ENCODE data around the gene MS4A14.
"Not testable (repeated sequence)": the region's sequence is repeated elsewhere in the genome, so short reads cannot be mapped to it uniquely, and the experiment has no call there.

Gene MS4A14

DNA sequence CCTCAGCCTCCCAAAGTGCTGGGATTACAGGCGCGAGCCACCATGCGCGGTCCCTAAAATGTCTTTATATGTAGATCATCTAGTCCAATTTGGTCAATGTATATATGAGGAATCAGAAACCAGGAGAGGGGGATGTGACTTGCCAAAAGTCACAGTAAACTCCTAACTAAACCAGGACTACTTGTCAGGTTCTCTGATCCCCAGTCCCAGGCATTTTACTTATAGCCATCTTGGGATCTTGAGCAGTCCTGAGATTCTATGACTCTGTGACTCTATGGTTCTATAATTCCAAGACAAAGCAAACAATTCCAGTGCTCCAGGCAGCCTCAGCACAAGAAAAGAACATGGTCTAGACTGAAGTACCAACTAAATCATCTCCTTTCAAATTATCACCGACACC, 33.0 kb downstream of the MS4A14 start, which contains the start of gene MS4A5:
Gene MS4A5 (plus strand): TSS at position 301 of the 400 bp plus-strand sequence. CDS start 103 bp downstream, outside the sequence.
- Histone ChIP-seq H3K36me3 (ENCODE audit: control insufficient read depth in 5 of 5, insufficient read depth in 5 of 5, low read length in 5 of 5) (no peaks in the 10 kb centered on the region), H3K4me3 (ENCODE audit: low read depth in 1 of 5, low read length in 5 of 5) (no peak within 1 kb of the TSS), H3K4me1 (ENCODE audit: control insufficient read depth in 5 of 5, insufficient read depth in 5 of 5, low read length in 5 of 5) (no peaks in the 10 kb centered on the region), H3K9me3 (ENCODE audit: control insufficient read depth in 5 of 5, low read length in 5 of 5) (no peaks in the 10 kb centered on the region), H3K27ac (ENCODE audit: low read depth, low read length) (no peak within 1 kb of the TSS), H3K9ac (ENCODE audit: low read length in 5 of 5) (no peak within 1 kb of the TSS), H3K27me3 (ENCODE audit: control insufficient read depth in 5 of 5, insufficient read depth in 4 of 5, low read length in 5 of 5) (no peaks in the 10 kb centered on the region)

DNA sequence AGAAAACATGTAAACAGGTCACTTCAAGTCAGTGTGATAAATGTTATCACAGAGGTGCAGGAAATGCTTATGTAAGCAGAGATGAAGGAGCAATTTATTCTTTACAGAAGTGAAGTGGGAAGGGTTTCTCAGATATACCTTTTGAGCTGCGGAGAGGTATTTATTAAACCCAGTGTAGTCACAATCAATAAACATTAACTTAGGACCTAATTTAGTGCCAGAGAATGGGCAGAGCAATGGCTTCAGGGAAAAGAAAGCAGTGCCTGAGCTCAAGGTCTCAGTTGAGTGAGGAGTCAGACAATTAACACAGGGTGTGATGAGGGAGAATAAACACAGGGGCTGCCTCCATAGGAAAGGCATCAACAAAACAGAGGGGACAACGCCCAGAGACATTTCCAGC, 35.0 kb downstream of the MS4A14 start:
- Histone ChIP-seq H3K4me3 (ENCODE audit: low read depth in 1 of 5, low read length in 5 of 5) (no peak overlapping the region), H3K27ac (ENCODE audit: low read depth, low read length) (no peak overlapping the region), H3K9me3 (ENCODE audit: control insufficient read depth in 5 of 5, low read length in 5 of 5) (no peaks in the 10 kb centered on the region), H3K27me3 (ENCODE audit: control insufficient read depth in 5 of 5, insufficient read depth in 4 of 5, low read length in 5 of 5) (no peaks in the 10 kb centered on the region), H3K9ac (ENCODE audit: low read length in 5 of 5) (no peak overlapping the region), H3K4me1 (ENCODE audit: control insufficient read depth in 5 of 5, insufficient read depth in 5 of 5, low read length in 5 of 5) (no peaks in the 10 kb centered on the region), H3K36me3 (ENCODE audit: control insufficient read depth in 5 of 5, insufficient read depth in 5 of 5, low read length in 5 of 5) (no peaks in the 10 kb centered on the region)

DNA sequence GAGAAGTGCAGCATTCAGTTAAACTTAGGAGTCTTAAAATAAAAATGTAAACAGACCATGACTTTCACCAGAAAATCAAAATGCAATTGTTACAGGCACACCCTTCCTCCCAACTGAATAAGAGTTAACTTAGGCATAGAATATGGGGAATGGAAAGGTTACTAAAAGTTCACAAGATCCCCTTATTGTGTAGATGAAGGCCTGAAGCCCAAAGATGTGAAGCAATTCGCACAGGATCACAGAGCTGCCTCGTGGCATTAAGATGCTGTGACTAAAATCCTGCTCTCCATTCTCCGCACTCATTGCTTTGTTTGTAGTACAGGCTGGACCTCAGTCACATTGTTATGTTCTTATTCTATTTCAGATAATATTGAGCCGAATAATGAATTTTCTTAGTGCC, 37.1 kb downstream of the MS4A14 start:
- Histone ChIP-seq H3K27ac (ENCODE audit: low read depth, low read length) (no peak overlapping the region), H3K4me3 (ENCODE audit: low read depth in 1 of 5, low read length in 5 of 5) (no peak overlapping the region), H3K36me3 (ENCODE audit: control insufficient read depth in 5 of 5, insufficient read depth in 5 of 5, low read length in 5 of 5) (no peaks in the 10 kb centered on the region), H3K9ac (ENCODE audit: low read length in 5 of 5) (no peak overlapping the region), H3K9me3 (ENCODE audit: control insufficient read depth in 5 of 5, low read length in 5 of 5) (no peaks in the 10 kb centered on the region), H3K27me3 (ENCODE audit: control insufficient read depth in 5 of 5, insufficient read depth in 4 of 5, low read length in 5 of 5) (no peaks in the 10 kb centered on the region), H3K4me1 (ENCODE audit: control insufficient read depth in 5 of 5, insufficient read depth in 5 of 5, low read length in 5 of 5) (no peaks in the 10 kb centered on the region)

DNA sequence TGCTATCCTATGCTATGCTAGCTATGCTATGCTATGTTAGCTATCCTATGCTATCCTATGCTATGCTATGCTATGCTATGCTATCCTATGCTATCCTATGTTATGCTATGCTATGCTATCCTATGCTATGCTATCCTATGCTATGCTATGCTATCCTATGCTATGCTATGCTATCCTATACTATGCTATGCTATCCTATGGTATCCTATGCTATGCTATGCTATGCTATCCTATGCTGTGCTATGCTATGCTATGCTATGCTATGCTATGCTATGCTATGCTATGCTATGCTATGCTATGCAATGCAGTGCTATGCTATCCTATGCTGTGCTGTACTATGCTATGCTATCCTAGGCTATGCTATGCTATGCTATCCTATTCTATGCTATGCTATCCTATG, 50.8 kb downstream of the MS4A14 start:
- no peaks in the 10 kb centered on the region for H3K36me3 ChIP-seq (ENCODE audit: control insufficient read depth in 5 of 5, insufficient read depth in 5 of 5, low read length in 5 of 5)
- H3K4me1 ChIP-seq (ENCODE audit: control insufficient read depth in 5 of 5, insufficient read depth in 5 of 5, low read length in 5 of 5): peaks cover 0 to 5% (median 0%) of the 10 kb centered on the region in 5 donors
- H3K9me3 ChIP-seq (ENCODE audit: control insufficient read depth in 5 of 5, low read length in 5 of 5): no peaks in the 10 kb centered on the region
- no peak overlapping the region for H3K27ac ChIP-seq (ENCODE audit: low read depth, low read length)
- no peak overlapping the region for H3K9ac ChIP-seq (ENCODE audit: low read length in 5 of 5)
- H3K4me3 ChIP-seq (ENCODE audit: low read depth in 1 of 5, low read length in 5 of 5): peak overlapping the region in 1 of 5 donors; percentile 2
- H3K27me3 ChIP-seq (ENCODE audit: control insufficient read depth in 5 of 5, insufficient read depth in 4 of 5, low read length in 5 of 5): no peaks in the 10 kb centered on the region

DNA sequence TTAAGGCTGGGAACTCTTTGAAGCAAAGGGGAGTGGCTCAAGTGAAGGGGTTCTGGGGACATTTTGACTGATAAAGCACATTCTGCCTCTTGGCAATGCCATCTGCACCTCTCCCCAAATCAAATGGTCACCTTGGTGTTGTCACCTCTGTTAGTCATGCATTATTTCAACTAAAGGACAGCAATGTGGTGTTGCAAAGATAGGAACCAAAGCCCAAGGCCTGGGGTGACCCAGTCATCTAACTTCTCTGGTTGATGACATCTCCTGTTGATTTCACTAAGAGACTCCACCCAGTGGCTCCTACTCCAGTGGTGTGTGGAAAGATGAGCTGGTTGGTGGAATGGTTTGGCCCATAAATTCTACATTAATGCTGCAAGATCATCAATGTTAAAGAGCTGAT, 51.6 kb downstream of the MS4A14 start:
- H3K27me3 ChIP-seq (ENCODE audit: control insufficient read depth in 5 of 5, insufficient read depth in 4 of 5, low read length in 5 of 5): no peaks in the 10 kb centered on the region
- no peaks in the 10 kb centered on the region for H3K36me3 ChIP-seq (ENCODE audit: control insufficient read depth in 5 of 5, insufficient read depth in 5 of 5, low read length in 5 of 5)
- no peak overlapping the region for H3K27ac ChIP-seq (ENCODE audit: low read depth, low read length)
- H3K9ac ChIP-seq (ENCODE audit: low read length in 5 of 5): no peak overlapping the region
- H3K4me3 ChIP-seq (ENCODE audit: low read depth in 1 of 5, low read length in 5 of 5): no peak overlapping the region
- no peaks in the 10 kb centered on the region for H3K9me3 ChIP-seq (ENCODE audit: control insufficient read depth in 5 of 5, low read length in 5 of 5)
- peaks cover 0 to 5% (median 0%) of the 10 kb centered on the region in 5 donors for H3K4me1 ChIP-seq (ENCODE audit: control insufficient read depth in 5 of 5, insufficient read depth in 5 of 5, low read length in 5 of 5)

DNA sequence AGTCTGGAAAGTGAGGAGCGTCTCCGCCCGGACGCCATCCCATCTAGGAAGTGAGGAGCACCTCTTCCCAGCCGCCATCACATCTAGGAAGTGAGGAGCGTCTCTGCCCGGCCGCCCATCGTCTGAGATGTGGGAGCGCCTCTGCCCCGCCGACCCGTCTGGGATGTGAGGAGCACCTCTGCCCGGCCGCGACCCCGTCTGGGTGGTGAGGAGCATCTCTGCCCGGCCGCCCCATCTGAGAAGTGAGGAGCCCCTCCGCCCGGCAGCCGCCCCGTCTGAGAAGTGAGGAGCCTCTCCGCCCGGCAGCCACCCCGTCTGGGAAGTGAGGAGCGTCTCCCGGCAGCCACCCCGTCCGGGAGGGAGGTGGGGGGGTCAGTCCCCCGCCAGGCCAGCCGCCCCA, 54.9 kb downstream of the MS4A14 start:
- not testable (repeated sequence) for H3K27ac ChIP-seq (ENCODE audit: low read depth, low read length); H3K36me3 ChIP-seq (ENCODE audit: control insufficient read depth in 5 of 5, insufficient read depth in 5 of 5, low read length in 5 of 5); H3K27me3 ChIP-seq (ENCODE audit: control insufficient read depth in 5 of 5, insufficient read depth in 4 of 5, low read length in 5 of 5); H3K4me1 ChIP-seq (ENCODE audit: control insufficient read depth in 5 of 5, insufficient read depth in 5 of 5, low read length in 5 of 5); H3K9me3 ChIP-seq (ENCODE audit: control insufficient read depth in 5 of 5, low read length in 5 of 5); H3K4me3 ChIP-seq (ENCODE audit: low read depth in 1 of 5, low read length in 5 of 5); H3K9ac ChIP-seq (ENCODE audit: low read length in 5 of 5)

DNA sequence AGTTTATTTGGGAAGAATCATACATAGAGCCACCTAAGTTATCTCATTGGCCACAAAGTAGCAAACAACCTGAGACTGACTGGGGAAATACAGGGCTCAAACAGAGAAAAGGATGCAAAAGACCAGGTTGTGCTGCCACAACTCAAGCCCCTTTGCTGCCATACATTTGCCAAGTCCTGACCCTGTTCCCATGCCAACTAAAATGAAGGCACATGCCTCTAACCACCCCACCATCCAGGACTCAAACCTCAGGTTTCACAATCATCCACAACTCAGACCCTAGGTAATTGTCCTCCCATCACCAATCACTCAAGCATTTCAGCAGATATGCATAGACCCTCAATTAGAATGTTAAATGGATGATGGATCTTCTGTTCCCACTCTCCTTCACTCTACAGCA, 58.0 kb downstream of the MS4A14 start:
- peaks cover 0 to 3% (median 0%) of the 10 kb centered on the region in 5 donors for H3K27me3 ChIP-seq (ENCODE audit: control insufficient read depth in 5 of 5, insufficient read depth in 4 of 5, low read length in 5 of 5)
- no peaks in the 10 kb centered on the region for H3K4me1 ChIP-seq (ENCODE audit: control insufficient read depth in 5 of 5, insufficient read depth in 5 of 5, low read length in 5 of 5)
- no peaks in the 10 kb centered on the region for H3K36me3 ChIP-seq (ENCODE audit: control insufficient read depth in 5 of 5, insufficient read depth in 5 of 5, low read length in 5 of 5)
- H3K9me3 ChIP-seq (ENCODE audit: control insufficient read depth in 5 of 5, low read length in 5 of 5): no peaks in the 10 kb centered on the region
- no peak overlapping the region for H3K27ac ChIP-seq (ENCODE audit: low read depth, low read length)
- H3K4me3 ChIP-seq (ENCODE audit: low read depth in 1 of 5, low read length in 5 of 5): no peak overlapping the region
- no peak overlapping the region for H3K9ac ChIP-seq (ENCODE audit: low read length in 5 of 5)

DNA sequence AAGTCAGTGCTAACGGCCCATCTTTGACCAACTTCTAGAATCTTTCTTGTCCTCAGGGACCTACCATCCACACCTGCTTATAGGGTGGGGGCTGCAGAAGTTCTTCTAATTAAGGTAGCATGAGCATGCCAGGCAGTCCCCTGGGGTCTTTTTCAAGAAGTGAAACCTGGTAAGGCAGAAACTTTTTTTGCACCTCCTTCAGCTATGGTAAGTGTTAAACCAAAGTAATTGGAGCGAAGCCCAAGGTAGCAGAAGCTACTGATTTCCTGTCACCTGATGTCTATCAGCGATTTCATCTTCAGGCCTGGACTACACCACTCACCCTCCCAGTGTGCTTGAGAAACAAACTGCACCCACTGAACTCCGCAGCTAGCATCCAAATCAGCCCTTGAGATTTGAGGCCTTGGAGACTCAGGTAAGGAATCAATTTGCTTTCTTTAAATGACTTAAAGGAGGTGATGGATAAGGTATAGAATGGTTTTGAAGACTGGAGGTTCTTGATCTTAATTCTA, 59.3 kb downstream of the MS4A14 start, which contains the start of gene MS4A1:
Gene MS4A1 (plus strand): TSS at position 317 of the 512 bp plus-strand sequence. CDS start 6,528 bp downstream, outside the sequence.
- peaks cover 0 to 3% (median 0%) of the 10 kb centered on the region in 5 donors for H3K27me3 ChIP-seq (ENCODE audit: control insufficient read depth in 5 of 5, insufficient read depth in 4 of 5, low read length in 5 of 5)
- no peak within 1 kb of the TSS for H3K4me3 ChIP-seq (ENCODE audit: low read depth in 1 of 5, low read length in 5 of 5)
- no peaks in the 10 kb centered on the region for H3K9me3 ChIP-seq (ENCODE audit: control insufficient read depth in 5 of 5, low read length in 5 of 5)
- no peak within 1 kb of the TSS for H3K9ac ChIP-seq (ENCODE audit: low read length in 5 of 5)
- H3K27ac ChIP-seq (ENCODE audit: low read depth, low read length): no peak within 1 kb of the TSS
- no peaks in the 10 kb centered on the region for H3K36me3 ChIP-seq (ENCODE audit: control insufficient read depth in 5 of 5, insufficient read depth in 5 of 5, low read length in 5 of 5)
- no peaks in the 10 kb centered on the region for H3K4me1 ChIP-seq (ENCODE audit: control insufficient read depth in 5 of 5, insufficient read depth in 5 of 5, low read length in 5 of 5)

DNA sequence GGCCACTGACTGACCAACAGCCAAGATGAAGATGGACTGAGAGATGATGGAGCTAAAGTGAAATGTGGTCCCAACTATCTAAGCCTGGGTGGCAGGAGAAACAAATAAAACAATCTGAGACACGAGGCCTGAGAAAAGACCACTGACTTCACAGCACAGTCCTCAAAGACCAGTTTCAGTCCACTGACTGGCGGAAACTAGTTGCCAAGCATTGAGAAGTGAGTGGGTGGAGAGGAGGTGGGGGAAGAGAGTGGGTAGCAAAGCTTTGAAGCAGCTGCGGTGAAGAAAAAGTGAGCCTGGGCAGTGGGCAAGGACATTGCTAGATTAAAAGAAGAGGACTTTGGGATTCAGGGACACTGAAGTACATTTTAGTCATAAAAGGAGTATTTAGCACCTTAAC, 61.3 kb downstream of the MS4A14 start:
- Histone ChIP-seq H3K4me1 (ENCODE audit: control insufficient read depth in 5 of 5, insufficient read depth in 5 of 5, low read length in 5 of 5) (no peaks in the 10 kb centered on the region), H3K27me3 (ENCODE audit: control insufficient read depth in 5 of 5, insufficient read depth in 4 of 5, low read length in 5 of 5) (peaks cover 0 to 3% (median 0%) of the 10 kb centered on the region in 5 donors), H3K36me3 (ENCODE audit: control insufficient read depth in 5 of 5, insufficient read depth in 5 of 5, low read length in 5 of 5) (no peaks in the 10 kb centered on the region), H3K9me3 (ENCODE audit: control insufficient read depth in 5 of 5, low read length in 5 of 5) (no peaks in the 10 kb centered on the region), H3K27ac (ENCODE audit: low read depth, low read length) (no peak overlapping the region), H3K9ac (ENCODE audit: low read length in 5 of 5) (no peak overlapping the region), H3K4me3 (ENCODE audit: low read depth in 1 of 5, low read length in 5 of 5) (no peak overlapping the region)

DNA sequence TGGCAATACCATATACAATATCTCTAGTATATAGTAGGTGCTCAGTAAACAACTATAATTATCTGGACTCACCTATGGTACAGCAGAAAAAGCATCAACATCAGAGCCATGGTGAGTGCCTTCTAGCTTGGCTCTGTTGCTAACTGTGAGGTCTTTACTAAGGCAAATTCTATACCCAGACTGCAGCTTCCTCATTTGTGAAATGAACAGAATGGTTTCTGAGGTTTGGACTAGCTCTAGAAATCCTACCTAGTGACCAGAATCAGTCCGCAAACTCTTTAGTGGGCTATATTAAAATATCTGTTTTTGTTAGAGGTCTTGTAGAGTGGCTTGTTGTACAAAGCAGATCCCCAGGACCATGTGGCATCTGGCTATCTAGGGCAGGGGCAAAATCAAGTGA, 63.1 kb downstream of the MS4A14 start:
- no peaks in the 10 kb centered on the region for H3K36me3 ChIP-seq (ENCODE audit: control insufficient read depth in 5 of 5, insufficient read depth in 5 of 5, low read length in 5 of 5)
- no peaks in the 10 kb centered on the region for H3K4me1 ChIP-seq (ENCODE audit: control insufficient read depth in 5 of 5, insufficient read depth in 5 of 5, low read length in 5 of 5)
- no peak overlapping the region for H3K4me3 ChIP-seq (ENCODE audit: low read depth in 1 of 5, low read length in 5 of 5)
- no peaks in the 10 kb centered on the region for H3K9me3 ChIP-seq (ENCODE audit: control insufficient read depth in 5 of 5, low read length in 5 of 5)
- peaks cover 0 to 3% (median 0%) of the 10 kb centered on the region in 5 donors for H3K27me3 ChIP-seq (ENCODE audit: control insufficient read depth in 5 of 5, insufficient read depth in 4 of 5, low read length in 5 of 5)
- no peak overlapping the region for H3K9ac ChIP-seq (ENCODE audit: low read length in 5 of 5)
- no peak overlapping the region for H3K27ac ChIP-seq (ENCODE audit: low read depth, low read length)
